Ishikawa (cell line): ENCODE results near the gene ACYP2.

ENCODE experiments used
- CEBPB ChIP-seq: IDR thresholded peaks from 2 replicates; pipeline ENCODE4 v1.6.1; 2012
- CREB1 ChIP-seq: IDR thresholded peaks from 2 replicates; pipeline ENCODE4 v1.6.1; 2012; ENCODE audit warnings: low read depth
- EGR1 ChIP-seq: IDR thresholded peaks from 2 replicates; pipeline ENCODE4 v1.6.1; 2012
- EP300 ChIP-seq: IDR thresholded peaks from 2 replicates; pipeline ENCODE4 v1.6.1; 2012; ENCODE audit warnings: borderline replicate concordance
- FOXM1 ChIP-seq: IDR thresholded peaks from 2 replicates; pipeline ENCODE4 v1.6.1; 2012; ENCODE audit warnings: low read depth, borderline replicate concordance
- NFIC ChIP-seq: IDR thresholded peaks from 2 replicates; pipeline ENCODE4 v1.6.1; 2012
- RAD21 ChIP-seq: IDR thresholded peaks from 2 replicates; pipeline ENCODE4 v1.6.1; 2012; ENCODE audit warnings: low read depth
- TAF1 ChIP-seq: IDR thresholded peaks from 2 replicates; pipeline ENCODE4 v1.6.1; 2012; ENCODE audit warnings: low read depth, mild to moderate bottlenecking
- TCF12 ChIP-seq: IDR thresholded peaks from 2 replicates; pipeline ENCODE4 v1.6.1; 2012; ENCODE audit warnings: low read depth
- TEAD4 ChIP-seq: IDR thresholded peaks from 2 replicates; pipeline ENCODE4 v1.6.1; 2012
- YY1 ChIP-seq: IDR thresholded peaks from 2 replicates; pipeline ENCODE4 v1.6.1; 2012; ENCODE audit warnings: low read depth
- ZBTB7A ChIP-seq: IDR thresholded peaks from 2 replicates; pipeline ENCODE4 v1.6.1; 2012; ENCODE audit warnings: low read depth
- TF ChIP-seq, protein P1 (sequence below): IDR thresholded peaks from 2 replicates; pipeline ENCODE4 v1.6.1; 2012
- TF ChIP-seq, protein P2 (sequence below): IDR thresholded peaks from 2 replicates; pipeline ENCODE4 v1.6.1; 2012; ENCODE audit warnings: low read depth, mild to moderate bottlenecking
- TF ChIP-seq, protein P3 (sequence below): IDR thresholded peaks from 2 replicates; pipeline ENCODE4 v1.6.1; 2012

The ACYP2 gene

DNA sequence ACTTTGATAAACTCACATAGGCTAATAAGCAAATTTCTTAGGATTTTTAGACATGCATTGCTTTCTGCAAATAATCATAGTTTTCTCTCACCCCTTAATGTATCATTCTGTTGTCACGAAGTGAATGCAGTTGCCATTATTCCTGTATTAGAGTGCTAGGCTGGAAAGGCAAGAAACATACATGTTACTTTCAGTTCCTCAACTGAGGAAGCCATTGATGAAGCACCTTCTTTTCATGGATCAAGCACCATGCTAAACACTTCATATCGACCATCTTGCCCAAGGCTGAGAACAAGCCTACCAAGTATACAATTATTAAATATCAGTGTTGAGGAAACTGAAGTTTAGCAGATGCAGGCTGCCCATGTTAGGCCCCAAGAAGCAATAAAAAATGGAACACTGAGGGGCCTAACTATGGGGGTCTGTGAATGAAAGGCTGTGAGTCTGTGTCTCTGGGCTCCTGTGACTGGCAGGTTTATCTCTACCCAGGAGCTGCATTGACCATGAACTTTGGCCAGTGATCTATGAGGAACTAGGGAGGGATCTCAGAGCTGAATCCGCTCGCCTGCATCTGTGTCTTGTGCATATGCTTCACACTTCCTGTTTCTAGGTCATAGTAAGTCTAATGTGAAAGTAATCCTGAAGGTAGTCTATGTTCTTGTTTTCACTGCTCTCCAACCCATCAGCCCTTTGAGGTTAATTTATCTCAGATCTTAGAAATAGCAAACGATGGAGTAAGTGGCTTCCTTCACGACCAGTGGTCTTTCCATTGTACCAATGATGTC, 156.6 kb downstream of the ACYP2 start:
- no peak for TF ChIP-seq CEBPB
- TF ChIP-seq, protein P1, sequence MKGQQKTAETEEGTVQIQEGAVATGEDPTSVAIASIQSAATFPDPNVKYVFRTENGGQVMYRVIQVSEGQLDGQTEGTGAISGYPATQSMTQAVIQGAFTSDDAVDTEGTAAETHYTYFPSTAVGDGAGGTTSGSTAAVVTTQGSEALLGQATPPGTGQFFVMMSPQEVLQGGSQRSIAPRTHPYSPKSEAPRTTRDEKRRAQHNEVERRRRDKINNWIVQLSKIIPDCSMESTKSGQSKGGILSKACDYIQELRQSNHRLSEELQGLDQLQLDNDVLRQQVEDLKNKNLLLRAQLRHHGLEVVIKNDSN, result no peak
- no peak for TF ChIP-seq RAD21
- TF ChIP-seq CREB1, result no peak

DNA sequence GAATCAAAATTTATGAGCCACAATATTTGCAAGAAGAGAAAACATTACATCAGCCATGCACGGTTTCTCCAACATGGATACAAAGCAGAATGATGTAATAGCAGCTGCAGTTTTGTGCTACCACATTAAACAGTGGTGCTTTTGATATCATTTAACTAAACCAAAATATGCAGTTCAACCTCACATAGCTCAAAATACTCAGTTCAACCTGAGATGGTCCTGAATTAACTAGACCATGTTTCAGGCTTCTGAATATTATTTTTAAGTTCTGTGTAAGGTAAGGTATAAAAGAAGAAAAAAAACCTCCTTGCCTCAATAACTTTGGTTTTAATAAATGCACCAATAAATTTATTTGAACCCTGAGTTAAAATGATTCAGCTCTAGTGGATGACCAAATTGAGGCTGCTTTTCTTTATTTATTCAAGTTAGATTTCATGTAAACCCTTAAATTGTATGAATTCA, 159.4 kb downstream of the ACYP2 start:
- TF ChIP-seq TCF12, result no peak
- TF ChIP-seq, protein P1, result no peak
- TF ChIP-seq, protein P2, sequence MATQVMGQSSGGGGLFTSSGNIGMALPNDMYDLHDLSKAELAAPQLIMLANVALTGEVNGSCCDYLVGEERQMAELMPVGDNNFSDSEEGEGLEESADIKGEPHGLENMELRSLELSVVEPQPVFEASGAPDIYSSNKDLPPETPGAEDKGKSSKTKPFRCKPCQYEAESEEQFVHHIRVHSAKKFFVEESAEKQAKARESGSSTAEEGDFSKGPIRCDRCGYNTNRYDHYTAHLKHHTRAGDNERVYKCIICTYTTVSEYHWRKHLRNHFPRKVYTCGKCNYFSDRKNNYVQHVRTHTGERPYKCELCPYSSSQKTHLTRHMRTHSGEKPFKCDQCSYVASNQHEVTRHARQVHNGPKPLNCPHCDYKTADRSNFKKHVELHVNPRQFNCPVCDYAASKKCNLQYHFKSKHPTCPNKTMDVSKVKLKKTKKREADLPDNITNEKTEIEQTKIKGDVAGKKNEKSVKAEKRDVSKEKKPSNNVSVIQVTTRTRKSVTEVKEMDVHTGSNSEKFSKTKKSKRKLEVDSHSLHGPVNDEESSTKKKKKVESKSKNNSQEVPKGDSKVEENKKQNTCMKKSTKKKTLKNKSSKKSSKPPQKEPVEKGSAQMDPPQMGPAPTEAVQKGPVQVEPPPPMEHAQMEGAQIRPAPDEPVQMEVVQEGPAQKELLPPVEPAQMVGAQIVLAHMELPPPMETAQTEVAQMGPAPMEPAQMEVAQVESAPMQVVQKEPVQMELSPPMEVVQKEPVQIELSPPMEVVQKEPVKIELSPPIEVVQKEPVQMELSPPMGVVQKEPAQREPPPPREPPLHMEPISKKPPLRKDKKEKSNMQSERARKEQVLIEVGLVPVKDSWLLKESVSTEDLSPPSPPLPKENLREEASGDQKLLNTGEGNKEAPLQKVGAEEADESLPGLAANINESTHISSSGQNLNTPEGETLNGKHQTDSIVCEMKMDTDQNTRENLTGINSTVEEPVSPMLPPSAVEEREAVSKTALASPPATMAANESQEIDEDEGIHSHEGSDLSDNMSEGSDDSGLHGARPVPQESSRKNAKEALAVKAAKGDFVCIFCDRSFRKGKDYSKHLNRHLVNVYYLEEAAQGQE, result no peak

DNA sequence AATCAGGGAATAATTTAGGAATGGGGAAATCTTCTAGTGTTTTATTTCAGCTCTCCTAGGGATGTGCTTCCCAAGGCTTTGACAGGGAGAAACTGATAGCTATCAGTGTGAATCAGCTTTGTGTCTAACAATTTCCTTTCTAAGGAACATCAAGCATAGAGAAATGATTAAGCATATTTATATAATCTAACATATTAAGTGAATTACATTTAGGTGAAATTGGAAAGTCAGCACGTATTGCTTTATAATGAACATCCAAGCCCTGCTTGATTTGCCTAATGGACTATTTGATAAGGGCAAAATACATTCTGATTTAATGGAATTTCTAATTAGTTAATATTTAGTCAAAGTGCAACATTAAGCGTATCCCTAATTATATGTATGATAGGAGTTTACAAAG, 160.1 kb downstream of the ACYP2 start:
- TF ChIP-seq RAD21 (no peak), TCF12 (no peak), CREB1 (no peak), ZBTB7A (no peak), CEBPB (no peak), EP300 (no peak), TEAD4 (no peak), YY1 (no peak), NFIC (no peak)
- TF ChIP-seq, protein P1, result no peak

DNA sequence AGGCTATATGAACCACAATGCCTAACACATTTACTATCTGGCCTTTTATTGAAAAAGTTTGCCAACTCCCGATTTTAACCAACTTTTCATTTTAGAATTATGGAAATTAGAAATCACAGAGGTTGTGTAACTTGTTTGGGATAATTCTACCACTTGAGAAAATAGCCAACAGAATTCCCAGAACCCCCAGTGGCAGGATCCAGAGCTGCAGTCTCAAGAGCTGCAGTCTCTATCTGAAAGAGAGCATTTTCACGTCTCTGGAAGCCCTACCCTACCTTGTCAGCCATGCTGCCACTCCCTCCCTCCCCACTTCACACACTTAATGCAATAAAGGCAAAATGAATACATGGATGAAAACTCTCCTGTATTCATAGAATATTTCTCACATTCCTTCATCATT, 164.0 kb downstream of the ACYP2 start:
- TF ChIP-seq EGR1 (no peak), NFIC (no peak), YY1 (no peak), TCF12 (no peak), EP300 (no peak), FOXM1 (no peak), ZBTB7A (no peak), CEBPB (no peak), TEAD4 (no peak), CREB1 (no peak)
- TF ChIP-seq, protein P3, sequence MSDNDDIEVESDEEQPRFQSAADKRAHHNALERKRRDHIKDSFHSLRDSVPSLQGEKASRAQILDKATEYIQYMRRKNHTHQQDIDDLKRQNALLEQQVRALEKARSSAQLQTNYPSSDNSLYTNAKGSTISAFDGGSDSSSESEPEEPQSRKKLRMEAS, result no peak
- TF ChIP-seq, protein P1, result no peak

DNA sequence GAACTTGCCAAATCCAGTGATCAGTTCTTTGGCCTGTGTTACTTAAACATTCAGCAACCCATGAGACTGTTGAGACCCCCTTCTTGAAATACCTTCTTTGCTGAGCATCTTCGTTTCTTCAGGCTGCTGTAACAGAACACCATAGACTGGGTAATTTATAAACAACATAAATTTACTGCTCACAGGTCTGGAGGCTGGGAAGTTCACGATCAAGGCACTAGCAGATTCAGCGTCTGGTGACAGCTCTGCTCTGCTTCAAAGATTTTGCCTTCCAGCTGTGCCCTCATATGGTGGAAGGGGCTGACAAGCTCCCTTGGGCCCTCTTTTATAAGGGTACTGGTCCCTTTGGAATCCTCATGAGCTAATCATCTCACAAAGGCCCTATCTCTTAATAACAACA, 169.4 kb downstream of the ACYP2 start:
- TF ChIP-seq CREB1 (no peak), YY1 (no peak), FOXM1 (no peak), TEAD4 (no peak), CEBPB (no peak), EP300 (no peak), RAD21 (no peak), ZBTB7A (no peak), TAF1 (no peak)
- TF ChIP-seq, protein P2, result no peak

DNA sequence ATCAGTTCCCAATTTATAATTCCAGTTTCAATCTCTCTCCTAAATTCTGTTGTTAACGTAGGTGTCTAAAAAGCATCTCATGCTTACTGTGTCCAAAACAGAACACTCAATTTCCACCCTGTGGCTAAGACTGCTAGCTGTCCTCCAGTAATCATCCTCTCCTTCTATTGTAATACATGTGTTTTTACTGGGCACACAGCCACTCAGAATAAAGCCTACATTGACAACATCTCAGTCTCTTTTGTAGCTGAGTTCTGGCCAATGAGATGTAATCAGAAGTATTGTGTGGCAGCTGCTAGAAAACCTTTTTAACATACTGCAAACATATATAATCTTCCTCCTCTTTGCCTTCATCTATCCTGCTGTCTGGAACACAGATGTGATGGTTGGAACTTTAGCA, 170.0 kb downstream of the ACYP2 start:
- no peak for TF ChIP-seq CREB1
- no peak for TF ChIP-seq FOXM1
- no peak for TF ChIP-seq YY1
- TF ChIP-seq, protein P2, result no peak
- TF ChIP-seq, protein P3, result no peak
- no peak for TF ChIP-seq TCF12
- TF ChIP-seq, protein P1, result no peak
- TF ChIP-seq CEBPB, result no peak
- TF ChIP-seq TAF1, result no peak
- no peak for TF ChIP-seq TEAD4
- TF ChIP-seq RAD21, result no peak
- no peak for TF ChIP-seq EP300
- no peak for TF ChIP-seq EGR1
- TF ChIP-seq NFIC, result no peak
- TF ChIP-seq ZBTB7A, result no peak
